Liver (tissue), 9 donors: ENCODE data around the gene TUBA4B. TPM values are rescaled to one million over a fixed set of nuclear protein-coding genes. Genes with fewer than 3 reads are reported as not detected.

Source experiments
- DNase-seq: peaks from one replicate; pipeline ENCODE4 v3.0.0-alpha.2; 2017; ENCODE audit warnings: low spot score
- H3K27ac ChIP-seq, 2 donors: one replicate each; pipeline ENCODE4 v1.7.0; 2013; ENCODE audit warnings: inconsistent platforms in 2 of 2, low read length in 2 of 2, control low read depth in 1 of 2, low read depth in 1 of 2, mild to moderate bottlenecking in 1 of 2
- H3K27me3 ChIP-seq, 4 donors: one replicate each; pipeline versions ENCODE4 v1.6.1 to v1.7.0; 2013; ENCODE audit warnings: low read length in 3 of 4, inconsistent platforms in 1 of 4, mild to moderate bottlenecking in 1 of 4, moderate library complexity in 1 of 4; ENCODE audit not compliant: control insufficient read depth in 4 of 4, insufficient read depth in 4 of 4
- H3K36me3 ChIP-seq, 4 donors: one replicate each; pipeline versions ENCODE4 v1.6.1 to v1.7.0; 2013; ENCODE audit warnings: low read length in 3 of 4, mild to moderate bottlenecking in 3 of 4, low read depth in 1 of 4, moderate library complexity in 1 of 4; ENCODE audit not compliant: control insufficient read depth in 4 of 4, insufficient read depth in 3 of 4
- H3K4me1 ChIP-seq, 4 donors: one replicate each; pipeline versions ENCODE4 v1.6.1 to v1.7.0; 2013; ENCODE audit warnings: low read length in 3 of 4, mild to moderate bottlenecking in 3 of 4, moderate library complexity in 1 of 4; ENCODE audit not compliant: control insufficient read depth in 4 of 4, insufficient read depth in 4 of 4
- H3K4me3 ChIP-seq, 3 donors: one replicate each; pipeline versions ENCODE4 v1.6.1 to v1.7.0; 2013; ENCODE audit warnings: low read length in 3 of 3, control low read depth in 1 of 3, low read depth in 1 of 3, mild to moderate bottlenecking in 1 of 3
- H3K9ac ChIP-seq, 2 donors: one replicate each; pipeline ENCODE4 v1.7.0; 2013; ENCODE audit warnings: low read length in 2 of 2, mild to moderate bottlenecking in 2 of 2, moderate library complexity in 2 of 2, control low read depth in 1 of 2, low read depth in 1 of 2
- H3K9me3 ChIP-seq, 4 donors: one replicate each; pipeline versions ENCODE4 v1.6.1 to v1.7.0; 2013; ENCODE audit warnings: low read length in 3 of 4; ENCODE audit not compliant: control insufficient read depth in 4 of 4
- CTCF ChIP-seq: fragments of 150-350 bp; IDR thresholded peaks from 2 replicates; pipeline ENCODE4 v1.5.1; 2017; ENCODE audit warnings: improper control_type of control experiment, low read depth, low read length; ENCODE audit not compliant: missing input control
- EGR1 ChIP-seq, 2 donors: IDR thresholded peaks; 2 replicates each; pipeline ENCODE4 v1.6.1; 2016 to 2018; ENCODE audit warnings: antibody characterized with exemption in 2 of 2, low read depth in 2 of 2
- FOXA1 ChIP-seq: IDR thresholded peaks from 2 replicates; pipeline ENCODE4 v1.6.1; 2016; ENCODE audit warnings: antibody characterized with exemption
- FOXA2 ChIP-seq: IDR thresholded peaks from 2 replicates; pipeline ENCODE4 v1.6.1; 2016; ENCODE audit warnings: antibody characterized with exemption
- GABPA ChIP-seq, 2 donors: IDR thresholded peaks in 1 of 2; conservative IDR thresholded peaks in 1 of 2; 2 replicates each; pipeline ENCODE4 v1.6.1; 2016; ENCODE audit warnings: antibody characterized with exemption in 2 of 2, mild to moderate bottlenecking in 1 of 2, moderate library complexity in 1 of 2
- HNF4A ChIP-seq, 2 donors: conservative IDR thresholded peaks; 2 replicates each; pipeline ENCODE4 v1.6.1; 2016; ENCODE audit warnings: antibody characterized with exemption in 2 of 2, mild to moderate bottlenecking in 2 of 2
- HNF4G ChIP-seq: IDR thresholded peaks from 2 replicates; pipeline ENCODE4 v1.6.1; 2016; ENCODE audit warnings: antibody characterized with exemption
- JUND ChIP-seq, 2 donors: IDR thresholded peaks; 2 replicates each; pipeline ENCODE4 v1.6.1; 2016; ENCODE audit warnings: antibody characterized with exemption in 2 of 2
- NR2F2 ChIP-seq: IDR thresholded peaks from 2 replicates; pipeline ENCODE4 v1.6.1; 2016; ENCODE audit warnings: antibody characterized with exemption
- RAD21 ChIP-seq, 2 donors: IDR thresholded peaks; 2 replicates each; pipeline ENCODE4 v1.6.1; 2016; ENCODE audit warnings: antibody characterized with exemption in 2 of 2, mild to moderate bottlenecking in 2 of 2
- RXRA ChIP-seq, 2 donors: IDR thresholded peaks; 2 replicates each; pipeline ENCODE4 v1.6.1; 2017 to 2018; ENCODE audit warnings: antibody characterized with exemption in 2 of 2, mild to moderate bottlenecking in 1 of 2
- SP1 ChIP-seq: IDR thresholded peaks from 2 replicates; pipeline ENCODE4 v1.6.1; 2018; ENCODE audit warnings: antibody characterized with exemption, mild to moderate bottlenecking
- TAF1 ChIP-seq: conservative IDR thresholded peaks from 2 replicates; pipeline ENCODE4 v1.6.1; 2016; ENCODE audit warnings: antibody characterized with exemption, mild to moderate bottlenecking
- YY1 ChIP-seq: IDR thresholded peaks from 2 replicates; pipeline ENCODE4 v1.6.1; 2016; ENCODE audit warnings: antibody characterized with exemption, mild to moderate bottlenecking
- ZBTB33 ChIP-seq: IDR thresholded peaks from 2 replicates; pipeline ENCODE4 v1.6.1; 2016; ENCODE audit warnings: antibody characterized with exemption
- WGBS: extraction: QIAGEN DNeasy Blood & Tissue Kit; methylation state at CpG from one replicate; pipeline ENCODE4 v1.1.7; 2013; 5-methylcytosine and 5-hydroxymethylcytosine counted together
- polyA plus RNA-seq, 2 donors: library from polyadenylated mRNA; stranded (reverse) in 1 of 2; unstranded in 1 of 2; fragments of 200-250 nt in 1 of 2; fragments of >200 nt in 1 of 2; fragmentation: Nextera tagmentation in 1 of 2; extraction: Ambion mirVana in 1 of 2; gene quantifications; one replicate each; pipeline versions ENCODE4 v1.2.1 to v1.2.3, GENCODE V29; 2013 to 2015
- total RNA-seq, 2 donors: library from RNA; depleted of rRNA; stranded (reverse); fragments of >200 nt; gene quantifications; one replicate each; pipeline ENCODE4 v1.2.3, GENCODE V29; 2014
- TF ChIP-seq, protein P1 (sequence below): IDR thresholded peaks from 2 replicates; pipeline ENCODE4 v1.6.1; 2016; ENCODE audit warnings: antibody characterized with exemption
- TF ChIP-seq, protein P2 (sequence below): IDR thresholded peaks from 2 replicates; pipeline ENCODE4 v1.6.1; 2016; ENCODE audit warnings: antibody characterized with exemption
- TF ChIP-seq, protein P3 (sequence below): IDR thresholded peaks from 2 replicates; pipeline ENCODE4 v1.6.1; 2016; ENCODE audit warnings: antibody characterized with exemption, mild to moderate bottlenecking
- donor health status: healthy.
- donor health status: healthy.
- donor health status: healthy.
- donor health status: healthy.
- donor health status: healthy.

TUBA4B gene
- total and polyA plus RNA-seq, 4 donors, result 0.08 to 0.20 (median 0.19) TPM; not detected in 1

- Histone ChIP-seq H3K36me3 (peaks cover 2 to 16% (median 8%) of the 10 kb centered on the region in 4 donors), H3K27me3 (no peaks in the 10 kb centered on the region), H3K9ac (peak within 1 kb of the TSS; percentile 89 to 97), H3K4me1 (peaks cover 3 to 26% (median 23%) of the 10 kb centered on the region in 4 donors), H3K9me3 (no peaks in the 10 kb centered on the region), H3K27ac (peak within 1 kb of the TSS; percentile 95 to 97), H3K4me3 (peak within 1 kb of the TSS; percentile 78 to 95 (median 84))
- WGBS, result under 1% methylated on average over 75 of the region's 76 CpGs
- TF ChIP-seq SP1 (peak; percentile 33), FOXA1 (no peak), HNF4A (conservative IDR thresholded peaks at IDR 0.05) (peak; percentile 66 to 69), RAD21 (IDR thresholded peaks at IDR 0.05) (peak in 1 of 2 donors; percentile 52), FOXA2 (no peak), ZBTB33 (no peak), EGR1 (IDR thresholded peaks at IDR 0.05; ENCODE audit: low read depth in 2 of 2) (no peak), GABPA (IDR thresholded peaks at IDR 0.05 in 1 of 2, conservative IDR thresholded peaks at IDR 0.05 in 1 of 2) (no peak), JUND (IDR thresholded peaks at IDR 0.05) (no peak), NR2F2 (no peak), RXRA (IDR thresholded peaks at IDR 0.05) (no peak), CTCF (peak; percentile 2), TAF1 (peak; percentile 72), HNF4G (peak; percentile 60), YY1 (peak; percentile 30)
- TF ChIP-seq, protein P1, sequence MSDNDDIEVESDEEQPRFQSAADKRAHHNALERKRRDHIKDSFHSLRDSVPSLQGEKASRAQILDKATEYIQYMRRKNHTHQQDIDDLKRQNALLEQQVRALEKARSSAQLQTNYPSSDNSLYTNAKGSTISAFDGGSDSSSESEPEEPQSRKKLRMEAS, result no peak
- TF ChIP-seq, protein P2, sequence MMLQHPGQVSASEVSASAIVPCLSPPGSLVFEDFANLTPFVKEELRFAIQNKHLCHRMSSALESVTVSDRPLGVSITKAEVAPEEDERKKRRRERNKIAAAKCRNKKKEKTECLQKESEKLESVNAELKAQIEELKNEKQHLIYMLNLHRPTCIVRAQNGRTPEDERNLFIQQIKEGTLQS, result no peak
- TF ChIP-seq, protein P3, sequence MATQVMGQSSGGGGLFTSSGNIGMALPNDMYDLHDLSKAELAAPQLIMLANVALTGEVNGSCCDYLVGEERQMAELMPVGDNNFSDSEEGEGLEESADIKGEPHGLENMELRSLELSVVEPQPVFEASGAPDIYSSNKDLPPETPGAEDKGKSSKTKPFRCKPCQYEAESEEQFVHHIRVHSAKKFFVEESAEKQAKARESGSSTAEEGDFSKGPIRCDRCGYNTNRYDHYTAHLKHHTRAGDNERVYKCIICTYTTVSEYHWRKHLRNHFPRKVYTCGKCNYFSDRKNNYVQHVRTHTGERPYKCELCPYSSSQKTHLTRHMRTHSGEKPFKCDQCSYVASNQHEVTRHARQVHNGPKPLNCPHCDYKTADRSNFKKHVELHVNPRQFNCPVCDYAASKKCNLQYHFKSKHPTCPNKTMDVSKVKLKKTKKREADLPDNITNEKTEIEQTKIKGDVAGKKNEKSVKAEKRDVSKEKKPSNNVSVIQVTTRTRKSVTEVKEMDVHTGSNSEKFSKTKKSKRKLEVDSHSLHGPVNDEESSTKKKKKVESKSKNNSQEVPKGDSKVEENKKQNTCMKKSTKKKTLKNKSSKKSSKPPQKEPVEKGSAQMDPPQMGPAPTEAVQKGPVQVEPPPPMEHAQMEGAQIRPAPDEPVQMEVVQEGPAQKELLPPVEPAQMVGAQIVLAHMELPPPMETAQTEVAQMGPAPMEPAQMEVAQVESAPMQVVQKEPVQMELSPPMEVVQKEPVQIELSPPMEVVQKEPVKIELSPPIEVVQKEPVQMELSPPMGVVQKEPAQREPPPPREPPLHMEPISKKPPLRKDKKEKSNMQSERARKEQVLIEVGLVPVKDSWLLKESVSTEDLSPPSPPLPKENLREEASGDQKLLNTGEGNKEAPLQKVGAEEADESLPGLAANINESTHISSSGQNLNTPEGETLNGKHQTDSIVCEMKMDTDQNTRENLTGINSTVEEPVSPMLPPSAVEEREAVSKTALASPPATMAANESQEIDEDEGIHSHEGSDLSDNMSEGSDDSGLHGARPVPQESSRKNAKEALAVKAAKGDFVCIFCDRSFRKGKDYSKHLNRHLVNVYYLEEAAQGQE, result no peak
- DNase-seq, result peak; percentile 94
These were observed 46.5 kb upstream of the TUBA4B start, which contains the start of gene ZFAND2B for GRCh38 chr2:219206328-219207133. Gene ZFAND2B, plus strand, starts transcription at chr2:219206782. Its CDS starts 206 bp downstream, at chr2:219206988.
